Progenitor cell of endocrine pancreas (in vitro differentiated cells): ENCODE results near the gene LRRTM4. TPM values are rescaled to one million over a fixed set of nuclear protein-coding genes. Genes with fewer than 3 reads are reported as not detected.

Experiments used
- DNase-seq: peaks from one replicate; pipeline ENCODE4 v3.0.0; 2021; ENCODE audit warnings: low spot score; ENCODE audit not compliant: unreplicated experiment
- H3K27ac Mint-ChIP-seq: 2 replicates; pipeline ENCODE4 v1.8.0; 2021; ENCODE audit warnings: mild to moderate bottlenecking, moderate library complexity, mixed read lengths
- H3K27me3 Mint-ChIP-seq: 2 replicates; pipeline ENCODE4 v1.8.0; 2021; ENCODE audit warnings: mixed read lengths
- H3K36me3 Mint-ChIP-seq: 2 replicates; pipeline ENCODE4 v1.8.0; 2022; ENCODE audit warnings: mixed read lengths; ENCODE audit not compliant: insufficient read depth
- H3K4me1 Mint-ChIP-seq: 2 replicates; pipeline ENCODE4 v1.8.0; 2021; ENCODE audit warnings: low read depth, mixed read lengths
- H3K4me3 Mint-ChIP-seq: 2 replicates; pipeline ENCODE4 v1.8.0; 2021; ENCODE audit warnings: low read depth, mild to moderate bottlenecking, moderate library complexity, mixed read lengths
- H3K9me3 Mint-ChIP-seq: 2 replicates; pipeline ENCODE4 v1.8.0; 2021; ENCODE audit warnings: low read depth, mixed read lengths
- total RNA-seq: library from RNA; stranded (reverse); gene quantifications from 2 replicates; pipeline ENCODE4 v1.2.1, GENCODE V29; 2021
- TF ChIP-seq, protein P1 (sequence below): fragments of 200-600 bp; sonication (generic); IDR thresholded peaks from one replicate; pipeline ENCODE4 v1.5.0; 2021; ENCODE audit warnings: antibody characterized with exemption, mild to moderate bottlenecking; ENCODE audit not compliant: unreplicated experiment

LRRTM4 gene
- total RNA-seq, 1 donor from 2014 or later: 2.3 TPM

DNA sequence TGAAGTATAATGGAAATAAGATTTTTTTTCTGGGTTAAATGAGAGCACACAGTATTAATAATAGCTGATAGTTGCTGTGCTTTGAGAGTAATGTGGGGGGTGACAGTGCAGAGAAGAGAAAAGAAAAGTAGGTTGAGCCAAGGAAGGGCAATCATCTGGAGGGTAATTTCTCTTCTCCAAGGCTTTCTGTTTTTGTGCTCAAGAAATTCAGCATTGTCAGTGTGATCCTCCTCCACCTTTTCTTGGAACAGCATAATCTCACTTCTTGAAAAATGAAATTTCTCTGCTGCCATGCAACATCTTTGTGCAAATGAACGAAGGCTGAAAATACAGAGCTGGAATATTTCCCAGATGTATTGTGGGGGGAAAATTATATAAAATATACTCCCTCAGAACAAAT, 673.1 kb downstream of the LRRTM4 start:
- H3K4me3 Mint-ChIP-seq: no peak overlapping the region
- no peaks in the 10 kb centered on the region for H3K4me1 Mint-ChIP-seq
- H3K9me3 Mint-ChIP-seq: no peaks in the 10 kb centered on the region
- no peaks in the 10 kb centered on the region for H3K27me3 Mint-ChIP-seq
- TF ChIP-seq, protein P1, sequence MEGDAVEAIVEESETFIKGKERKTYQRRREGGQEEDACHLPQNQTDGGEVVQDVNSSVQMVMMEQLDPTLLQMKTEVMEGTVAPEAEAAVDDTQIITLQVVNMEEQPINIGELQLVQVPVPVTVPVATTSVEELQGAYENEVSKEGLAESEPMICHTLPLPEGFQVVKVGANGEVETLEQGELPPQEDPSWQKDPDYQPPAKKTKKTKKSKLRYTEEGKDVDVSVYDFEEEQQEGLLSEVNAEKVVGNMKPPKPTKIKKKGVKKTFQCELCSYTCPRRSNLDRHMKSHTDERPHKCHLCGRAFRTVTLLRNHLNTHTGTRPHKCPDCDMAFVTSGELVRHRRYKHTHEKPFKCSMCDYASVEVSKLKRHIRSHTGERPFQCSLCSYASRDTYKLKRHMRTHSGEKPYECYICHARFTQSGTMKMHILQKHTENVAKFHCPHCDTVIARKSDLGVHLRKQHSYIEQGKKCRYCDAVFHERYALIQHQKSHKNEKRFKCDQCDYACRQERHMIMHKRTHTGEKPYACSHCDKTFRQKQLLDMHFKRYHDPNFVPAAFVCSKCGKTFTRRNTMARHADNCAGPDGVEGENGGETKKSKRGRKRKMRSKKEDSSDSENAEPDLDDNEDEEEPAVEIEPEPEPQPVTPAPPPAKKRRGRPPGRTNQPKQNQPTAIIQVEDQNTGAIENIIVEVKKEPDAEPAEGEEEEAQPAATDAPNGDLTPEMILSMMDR: no peak
- no peak overlapping the region for H3K27ac Mint-ChIP-seq
- DNase-seq: no peak
- H3K36me3 Mint-ChIP-seq: no peaks in the 10 kb centered on the region

DNA sequence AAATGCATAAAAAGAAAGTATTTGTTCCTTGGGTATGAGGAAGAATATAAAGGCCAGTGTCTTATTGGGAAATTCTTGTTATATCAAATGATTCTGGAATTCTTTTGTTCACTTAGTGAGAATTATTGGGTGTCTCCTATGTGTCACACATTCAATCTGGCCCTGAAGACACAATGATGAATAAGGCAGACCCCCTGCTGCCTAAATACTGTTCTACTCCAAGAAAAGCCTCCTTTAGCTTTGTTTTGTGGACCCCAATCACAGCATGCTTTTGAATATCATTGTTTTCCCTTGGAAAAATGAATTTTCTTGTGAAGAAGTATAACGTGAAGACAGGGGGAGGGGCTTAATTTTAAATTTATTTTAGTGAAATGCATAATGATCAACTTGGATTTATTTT, 682.4 kb downstream of the LRRTM4 start:
- H3K27ac Mint-ChIP-seq: no peak overlapping the region
- no peak overlapping the region for H3K4me3 Mint-ChIP-seq
- H3K9me3 Mint-ChIP-seq: peaks cover 3% of the 10 kb centered on the region
- no peaks in the 10 kb centered on the region for H3K27me3 Mint-ChIP-seq
- no peak for DNase-seq
- H3K36me3 Mint-ChIP-seq: no peaks in the 10 kb centered on the region
- TF ChIP-seq, protein P1: no peak
- H3K4me1 Mint-ChIP-seq: no peaks in the 10 kb centered on the region

DNA sequence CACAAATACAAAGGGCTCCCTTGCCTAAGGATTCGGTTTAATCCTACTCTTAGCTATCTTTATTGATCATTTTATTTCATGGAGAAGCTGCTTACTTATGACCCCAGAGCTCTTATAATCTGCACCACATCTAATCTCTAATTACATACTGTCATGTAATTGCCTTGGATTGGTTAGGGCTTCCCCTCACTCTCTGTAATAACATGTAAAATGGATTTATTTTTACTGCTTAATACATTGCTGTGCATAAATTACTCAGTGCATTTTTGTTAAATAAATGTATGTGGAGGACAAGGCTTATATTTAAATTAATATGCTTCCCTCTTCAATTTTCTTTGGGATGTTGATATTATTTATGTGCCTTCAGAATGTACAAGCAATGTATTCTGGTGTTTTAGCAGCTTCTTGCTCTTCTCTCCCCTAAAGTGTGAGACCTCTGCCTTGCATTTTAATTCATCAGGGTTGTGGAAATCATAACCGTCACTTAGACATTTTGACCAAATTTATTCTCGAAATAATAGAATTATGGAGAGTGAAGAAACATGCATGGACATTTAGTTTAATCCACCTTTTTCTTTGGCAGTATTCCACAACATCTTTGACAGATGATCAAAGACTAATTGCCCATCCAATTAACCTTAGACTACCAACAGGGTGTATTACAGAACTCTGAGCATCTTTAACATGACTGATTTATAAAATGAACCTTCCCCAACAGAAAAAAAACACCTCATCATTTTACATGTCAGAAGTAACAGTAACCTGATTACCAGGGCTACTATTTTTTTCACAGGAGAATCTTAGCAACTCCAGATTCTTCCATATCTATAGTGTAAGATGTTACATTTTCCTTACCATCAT, 692.6 kb downstream of the LRRTM4 start:
- Mint-ChIP-seq H3K4me1 (no peaks in the 10 kb centered on the region), H3K27ac (no peak overlapping the region)
- TF ChIP-seq, protein P1: no peak

DNA sequence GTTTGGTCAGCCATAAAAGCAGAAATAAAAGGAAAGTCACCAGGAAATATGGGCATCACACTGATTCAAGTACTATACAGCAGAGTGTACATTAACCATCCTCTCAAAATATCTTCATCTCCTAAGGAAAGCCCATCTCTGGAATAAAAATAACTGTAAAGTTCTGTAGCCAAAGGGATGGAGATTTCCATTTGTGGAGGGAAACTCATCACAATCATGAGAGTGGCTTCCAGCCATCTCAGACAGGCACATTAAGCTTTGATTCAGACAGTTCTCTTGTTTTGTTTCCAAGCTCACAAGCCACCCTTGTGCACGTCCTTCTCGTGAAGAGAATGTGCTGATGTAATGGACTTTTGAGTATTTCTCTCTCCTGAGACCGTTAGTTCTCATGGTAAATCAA, 695.5 kb downstream of the LRRTM4 start:
- TF ChIP-seq, protein P1: no peak
- Mint-ChIP-seq H3K27ac (no peak overlapping the region), H3K4me3 (no peak overlapping the region), H3K9me3 (no peaks in the 10 kb centered on the region), H3K4me1 (no peaks in the 10 kb centered on the region), H3K27me3 (no peaks in the 10 kb centered on the region), H3K36me3 (no peaks in the 10 kb centered on the region)
- no peak for DNase-seq

More for the DNA sequence above, 692.6 kb downstream of the LRRTM4 start:
- Mint-ChIP-seq H3K9me3 (no peaks in the 10 kb centered on the region), H3K36me3 (no peaks in the 10 kb centered on the region), H3K27me3 (no peaks in the 10 kb centered on the region), H3K4me3 (no peak overlapping the region)
- DNase-seq: no peak

DNA sequence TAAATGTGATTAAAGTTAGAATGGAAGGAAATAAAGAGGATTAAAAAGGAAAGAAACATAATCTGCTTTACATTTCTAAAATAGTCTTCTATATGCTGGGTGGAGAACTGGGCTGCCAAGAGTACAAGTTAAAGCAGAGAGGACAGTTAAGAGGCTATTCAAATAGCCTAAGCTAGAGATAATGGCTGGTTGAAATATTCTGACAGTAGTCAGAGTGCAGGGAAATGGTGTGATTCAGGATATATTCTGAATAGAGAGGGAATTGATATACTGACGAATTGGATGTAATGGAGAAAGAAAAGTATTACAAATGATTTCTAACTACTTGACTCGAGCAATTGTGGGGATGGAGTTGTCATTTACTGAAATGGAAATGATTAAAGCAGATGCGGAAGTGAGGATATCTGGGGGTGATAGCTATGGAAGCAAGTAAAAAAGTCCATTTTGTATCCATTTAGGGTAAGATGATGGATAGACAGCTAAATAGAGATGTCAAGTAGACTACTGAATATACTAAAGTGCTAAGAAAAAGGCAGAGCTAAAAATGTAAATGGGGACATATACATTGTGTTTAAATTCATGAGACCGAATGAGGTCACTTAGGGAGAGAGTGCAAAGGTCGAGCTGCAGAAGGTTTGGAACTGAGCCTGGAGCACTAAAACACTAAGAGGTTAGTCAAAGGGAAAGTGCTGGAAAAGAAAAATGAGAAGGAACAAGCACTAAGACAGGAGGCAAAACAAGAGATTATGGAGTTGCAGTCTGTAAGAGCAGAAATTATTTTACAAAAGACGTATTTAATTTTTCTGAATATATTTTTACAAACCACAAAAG, 696.8 kb downstream of the LRRTM4 start:
- no peaks in the 10 kb centered on the region for H3K9me3 Mint-ChIP-seq
- no peaks in the 10 kb centered on the region for H3K4me1 Mint-ChIP-seq
- no peaks in the 10 kb centered on the region for H3K27me3 Mint-ChIP-seq
- TF ChIP-seq, protein P1: no peak
- H3K27ac Mint-ChIP-seq: no peak overlapping the region
- H3K4me3 Mint-ChIP-seq: no peak overlapping the region
- H3K36me3 Mint-ChIP-seq: no peaks in the 10 kb centered on the region
- no peak for DNase-seq
